DMS53 treated with DMSO at 0.1 percent for 48 hours (cell line): ENCODE data around the gene PRKCE.

ENCODE experiments used
- DNase-seq: peaks from one replicate; lab custom pipeline; 2025; ENCODE audit not compliant: unreplicated experiment; lab: John Stamatoyannopoulos, UW

The PRKCE gene

GRCh38 chr2:46157072-46157965 lies 505.8 kb downstream of the PRKCE start:
- no peak for DNase-seq

DNA sequence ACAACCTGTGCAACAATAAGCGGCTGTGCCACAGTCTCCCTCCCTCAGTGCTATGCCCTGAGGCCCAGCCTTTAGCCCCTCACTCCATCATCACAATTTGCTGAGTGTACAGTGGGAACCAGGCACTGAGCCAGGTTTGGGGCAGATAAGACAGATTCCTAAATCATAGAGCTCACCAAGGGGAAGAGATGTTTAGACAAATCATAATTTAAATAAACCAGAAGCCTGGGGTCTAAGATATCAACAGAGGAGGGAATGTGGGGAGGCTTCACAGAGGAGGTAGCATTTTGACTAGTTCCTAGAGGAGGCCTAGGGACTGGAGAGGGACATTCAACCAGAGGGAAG lies 506.5 kb downstream of the PRKCE start:
- no peak for DNase-seq

DNA sequence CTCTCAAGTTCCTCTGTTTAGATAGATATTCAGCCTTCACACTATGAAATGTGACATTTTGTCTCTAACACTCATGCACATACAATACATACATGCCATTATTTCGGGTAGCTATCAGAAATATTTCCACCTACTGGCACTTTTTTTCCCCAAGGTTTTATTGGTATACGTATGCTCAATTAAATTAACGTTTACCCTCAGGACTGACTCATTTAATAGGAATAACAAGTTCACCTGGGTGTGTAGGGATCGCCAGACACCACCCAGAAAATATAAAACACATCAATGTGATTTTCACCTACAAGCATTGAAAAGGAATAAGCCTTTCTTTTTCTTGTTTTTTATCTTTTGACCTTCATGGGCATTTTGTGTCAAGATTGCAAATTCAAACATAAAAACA lies 507.2 kb downstream of the PRKCE start:
- DNase-seq = no peak

DNA sequence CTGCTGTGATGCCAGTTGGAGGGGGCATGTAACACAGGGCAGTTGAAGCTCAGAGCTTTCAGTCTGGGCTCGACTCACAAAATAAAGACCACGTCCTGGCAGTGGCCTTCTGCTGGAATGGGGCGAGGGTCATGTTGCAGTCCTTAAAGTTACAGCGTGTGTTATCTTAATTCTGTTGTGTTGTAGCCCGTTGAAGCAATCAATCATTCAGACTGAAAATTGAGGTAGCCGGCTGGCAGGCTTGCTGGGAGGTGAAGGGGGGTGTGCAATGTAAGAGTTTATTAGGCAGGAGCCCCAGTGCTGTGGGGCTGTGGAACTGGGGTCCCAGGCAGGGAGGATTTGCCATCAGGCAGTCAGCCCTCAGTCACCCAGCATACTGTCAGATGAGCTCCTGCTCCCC lies 508.9 kb downstream of the PRKCE start:
- no peak for DNase-seq

- no peak for DNase-seq
Measured at GRCh38 chr2:46161315-46161714, 509.8 kb downstream of the PRKCE start.

DNA sequence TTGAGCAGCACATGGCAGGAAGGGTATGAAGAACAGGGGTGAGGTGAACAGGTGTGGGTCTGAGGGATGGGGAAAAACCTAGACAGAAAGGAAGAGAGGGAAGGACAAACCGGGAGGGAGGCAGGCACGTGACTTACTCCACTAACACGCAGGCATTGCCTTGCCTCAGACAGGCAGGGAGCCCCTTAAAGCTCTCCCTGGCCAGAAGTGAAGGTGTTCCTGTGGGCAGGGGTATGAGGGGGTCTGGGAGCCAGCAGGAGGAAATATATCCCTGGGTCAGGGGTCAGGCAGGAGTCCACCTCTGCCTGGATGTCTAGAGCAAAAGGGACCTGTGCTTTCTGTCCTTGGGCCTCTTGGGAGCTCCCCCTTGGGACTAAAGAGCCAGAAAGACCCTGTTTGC lies 510.4 kb downstream of the PRKCE start:
- no peak for DNase-seq

GRCh38 chr2:46162329-46163097 lies 511.0 kb downstream of the PRKCE start:
- DNase-seq = no peak

- no peak for DNase-seq
Measured at GRCh38 chr2:46163098-46163430, 511.6 kb downstream of the PRKCE start.

GRCh38 chr2:46163804-46164528 lies 512.5 kb downstream of the PRKCE start:
- DNase-seq = no peak

DNA sequence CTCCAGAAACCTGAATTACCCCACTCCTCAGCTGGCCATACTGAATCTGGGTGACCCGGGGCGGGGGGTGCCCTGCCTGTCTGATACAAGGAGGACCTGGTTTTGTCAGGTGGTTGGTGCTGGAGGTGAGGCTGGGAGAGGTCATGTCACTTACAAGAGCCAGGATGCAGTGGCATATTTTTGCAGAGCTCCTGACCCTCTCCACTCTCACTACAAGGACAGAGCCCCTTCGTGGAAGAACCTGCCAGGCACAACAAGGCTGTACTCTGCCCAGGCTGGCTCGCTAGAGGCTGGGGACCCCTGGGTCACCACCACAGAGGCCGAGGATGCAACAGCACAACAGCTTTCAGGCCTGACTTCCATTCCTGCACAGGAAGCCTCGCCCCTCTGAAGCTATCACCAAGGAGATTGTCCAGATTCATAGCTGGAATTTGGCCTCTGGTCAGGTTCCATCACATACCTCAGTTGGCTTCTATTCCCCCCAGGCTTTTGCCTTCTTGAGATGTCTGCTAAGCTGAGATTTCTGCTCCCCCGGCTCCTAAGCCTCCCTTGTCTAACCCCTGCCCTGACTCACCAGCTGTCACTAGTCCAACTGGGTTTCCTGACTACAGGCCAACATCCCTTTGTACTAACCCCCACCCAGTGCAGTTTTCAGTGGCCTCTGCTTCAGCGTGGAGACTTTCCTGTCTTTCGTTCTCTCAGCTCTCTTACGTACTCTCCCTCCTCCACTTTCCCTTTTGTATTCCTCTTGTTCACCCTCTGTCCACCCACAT lies 513.2 kb downstream of the PRKCE start:
- DNase-seq = no peak

GRCh38 chr2:46165916-46166315 lies 514.4 kb downstream of the PRKCE start:
- DNase-seq = no peak

GRCh38 chr2:46167406-46167805 lies 515.9 kb downstream of the PRKCE start:
- DNase-seq = no peak

- DNase-seq = no peak
Measured at GRCh38 chr2:46167924-46168323, 516.4 kb downstream of the PRKCE start.

GRCh38 chr2:46169467-46169866 lies 518.0 kb downstream of the PRKCE start:
- DNase-seq = no peak

- DNase-seq = no peak
Measured at GRCh38 chr2:46170026-46170425, 518.6 kb downstream of the PRKCE start.

- no peak for DNase-seq
Measured at GRCh38 chr2:46170611-46171350, 519.3 kb downstream of the PRKCE start.

- DNase-seq = peak; percentile 49
Measured at GRCh38 chr2:46171411-46171953, 520.0 kb downstream of the PRKCE start.

- no peak for DNase-seq
Measured at GRCh38 chr2:46171996-46172546, 520.6 kb downstream of the PRKCE start.

GRCh38 chr2:46173030-46173429 lies 521.6 kb downstream of the PRKCE start:
- DNase-seq = no peak
